Measurements from ENCODE around the gene KLHL3. TPM values are rescaled to one million over a fixed set of nuclear protein-coding genes. Genes with fewer than 3 reads are reported as not detected.
A peak's percentile ranks its signal among the peaks of the same experiment; 100 is the strongest.
"Not testable (repeated sequence)": the region's sequence is repeated elsewhere in the genome, so short reads cannot be mapped to it uniquely, and the experiment has no call there.

Gene KLHL3, protein sequence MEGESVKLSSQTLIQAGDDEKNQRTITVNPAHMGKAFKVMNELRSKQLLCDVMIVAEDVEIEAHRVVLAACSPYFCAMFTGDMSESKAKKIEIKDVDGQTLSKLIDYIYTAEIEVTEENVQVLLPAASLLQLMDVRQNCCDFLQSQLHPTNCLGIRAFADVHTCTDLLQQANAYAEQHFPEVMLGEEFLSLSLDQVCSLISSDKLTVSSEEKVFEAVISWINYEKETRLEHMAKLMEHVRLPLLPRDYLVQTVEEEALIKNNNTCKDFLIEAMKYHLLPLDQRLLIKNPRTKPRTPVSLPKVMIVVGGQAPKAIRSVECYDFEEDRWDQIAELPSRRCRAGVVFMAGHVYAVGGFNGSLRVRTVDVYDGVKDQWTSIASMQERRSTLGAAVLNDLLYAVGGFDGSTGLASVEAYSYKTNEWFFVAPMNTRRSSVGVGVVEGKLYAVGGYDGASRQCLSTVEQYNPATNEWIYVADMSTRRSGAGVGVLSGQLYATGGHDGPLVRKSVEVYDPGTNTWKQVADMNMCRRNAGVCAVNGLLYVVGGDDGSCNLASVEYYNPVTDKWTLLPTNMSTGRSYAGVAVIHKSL
- total RNA-seq: 1 to 10 TPM; 2.0 to 2.9 (median 2.6) TPM

DNA sequence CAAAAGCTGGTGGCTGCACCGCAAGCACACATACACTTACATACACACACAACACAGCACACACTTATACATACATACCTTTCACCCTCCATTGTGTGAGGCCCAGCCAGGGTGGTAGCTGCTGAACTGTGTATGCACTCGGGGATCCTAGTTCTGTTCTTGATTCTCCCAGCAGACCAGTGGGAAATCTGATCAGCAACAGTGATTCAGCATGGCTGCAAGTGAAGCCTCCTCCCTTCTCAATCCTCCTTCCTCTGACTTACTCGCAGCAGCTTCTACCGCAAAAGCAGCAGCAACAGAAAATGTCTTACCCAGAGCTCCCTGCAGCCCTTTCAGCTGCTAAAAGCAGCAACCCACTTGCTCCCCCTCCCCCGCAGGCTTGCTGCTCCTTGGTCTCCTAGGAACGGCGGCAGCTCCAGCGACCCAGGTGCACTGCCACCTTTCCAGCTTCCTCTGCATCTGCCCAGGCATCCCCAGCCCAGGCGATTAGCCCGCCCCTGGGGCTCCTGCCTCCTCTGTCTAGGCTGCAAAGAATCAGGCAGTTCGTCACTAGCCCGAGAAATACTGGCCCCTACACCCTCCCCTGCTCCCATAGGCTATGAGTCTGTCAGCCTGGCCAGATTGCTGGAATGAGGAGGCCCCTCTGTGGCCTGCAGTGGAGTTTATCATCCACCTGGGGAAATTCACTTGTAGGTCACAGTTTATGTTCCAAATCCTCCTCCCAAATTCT, at the start of gene KLHL3:
TSS of gene KLHL3 (minus strand) at position 535 of the 730 bp plus-strand sequence. CDS start at position 92, 443 bp downstream.
- peaks cover 9% of the 10 kb centered on the region for H3K36me3 Mint-ChIP-seq (ENCODE audit: insufficient read depth)

DNA sequence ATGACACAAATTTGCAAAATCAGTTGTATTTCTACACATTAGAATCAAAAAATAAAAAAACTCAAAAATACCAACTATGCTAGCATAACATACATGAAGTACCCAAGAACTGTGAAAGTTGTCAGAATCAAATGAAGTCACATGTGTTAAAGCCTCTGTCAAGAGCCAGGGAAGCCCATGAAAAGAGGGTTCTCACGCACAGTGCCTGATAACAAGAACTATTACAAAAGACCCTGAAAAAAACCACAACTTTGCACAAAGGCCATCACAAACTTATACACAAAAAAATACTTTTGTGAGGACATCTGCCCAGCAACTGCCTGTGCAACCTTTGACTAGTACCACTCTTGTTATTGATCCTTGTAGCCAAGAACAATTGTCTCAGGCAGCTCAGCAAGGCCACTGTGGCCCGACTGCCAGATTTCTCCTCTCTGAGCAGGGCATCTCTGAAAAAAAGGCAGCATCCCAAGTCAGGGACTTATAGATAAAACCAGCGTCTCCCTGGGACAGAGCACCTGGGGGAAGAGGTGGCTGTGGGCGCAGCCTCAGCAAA, 47.2 kb upstream of the KLHL3 start:
- Mint-ChIP-seq H3K4me3 (no peak overlapping the region), H3K9me3 (no peaks in the 10 kb centered on the region), H3K4me1 (ENCODE audit: low read depth) (peaks cover 2% of the 10 kb centered on the region), H3K27me3 (ENCODE audit: low read depth) (peaks cover 2% of the 10 kb centered on the region), H3K36me3 (ENCODE audit: insufficient read depth) (no peaks in the 10 kb centered on the region)
- ATAC-seq (no peak), DNase-seq (no peak)

More for the DNA sequence above, at the start of gene KLHL3:
- no peaks in the 10 kb centered on the region for H3K9me3 Mint-ChIP-seq
- no peak within 1 kb of the TSS for H3K4me3 Mint-ChIP-seq
- H3K4me1 Mint-ChIP-seq (ENCODE audit: low read depth): peaks cover 27% of the 10 kb centered on the region
- no peaks in the 10 kb centered on the region for H3K27me3 Mint-ChIP-seq (ENCODE audit: low read depth)
- ATAC-seq (peak; percentile 10 to 18), DNase-seq (peak; percentile 15)

DNA sequence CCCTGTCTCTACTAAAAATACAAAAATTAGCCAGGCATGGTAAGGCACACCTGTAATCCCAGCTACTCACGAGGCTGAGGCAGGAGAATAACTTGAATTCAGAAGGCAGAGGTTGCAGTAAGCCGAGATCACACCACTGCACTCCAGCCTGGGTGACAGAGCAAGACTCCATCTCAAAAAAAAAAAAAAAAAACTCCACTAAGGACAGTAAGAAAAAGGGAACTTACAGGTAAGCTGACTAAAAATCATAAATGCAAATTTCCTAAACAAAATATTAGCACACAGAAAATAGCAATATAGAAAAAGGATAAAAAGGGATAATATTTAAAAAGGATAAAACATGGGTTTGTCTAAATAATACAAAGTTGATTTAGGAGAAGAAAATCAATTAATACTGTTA, 46.2 kb upstream of the KLHL3 start:
- no peaks in the 10 kb centered on the region for H3K9me3 Mint-ChIP-seq
- peaks cover under 1% of the 10 kb centered on the region for H3K4me1 Mint-ChIP-seq (ENCODE audit: low read depth)
- no peak for DNase-seq
- H3K27me3 Mint-ChIP-seq (ENCODE audit: low read depth): peaks cover 2% of the 10 kb centered on the region
- H3K4me3 Mint-ChIP-seq: no peak overlapping the region
- no peaks in the 10 kb centered on the region for H3K36me3 Mint-ChIP-seq (ENCODE audit: insufficient read depth)
- no peak for ATAC-seq

DNA sequence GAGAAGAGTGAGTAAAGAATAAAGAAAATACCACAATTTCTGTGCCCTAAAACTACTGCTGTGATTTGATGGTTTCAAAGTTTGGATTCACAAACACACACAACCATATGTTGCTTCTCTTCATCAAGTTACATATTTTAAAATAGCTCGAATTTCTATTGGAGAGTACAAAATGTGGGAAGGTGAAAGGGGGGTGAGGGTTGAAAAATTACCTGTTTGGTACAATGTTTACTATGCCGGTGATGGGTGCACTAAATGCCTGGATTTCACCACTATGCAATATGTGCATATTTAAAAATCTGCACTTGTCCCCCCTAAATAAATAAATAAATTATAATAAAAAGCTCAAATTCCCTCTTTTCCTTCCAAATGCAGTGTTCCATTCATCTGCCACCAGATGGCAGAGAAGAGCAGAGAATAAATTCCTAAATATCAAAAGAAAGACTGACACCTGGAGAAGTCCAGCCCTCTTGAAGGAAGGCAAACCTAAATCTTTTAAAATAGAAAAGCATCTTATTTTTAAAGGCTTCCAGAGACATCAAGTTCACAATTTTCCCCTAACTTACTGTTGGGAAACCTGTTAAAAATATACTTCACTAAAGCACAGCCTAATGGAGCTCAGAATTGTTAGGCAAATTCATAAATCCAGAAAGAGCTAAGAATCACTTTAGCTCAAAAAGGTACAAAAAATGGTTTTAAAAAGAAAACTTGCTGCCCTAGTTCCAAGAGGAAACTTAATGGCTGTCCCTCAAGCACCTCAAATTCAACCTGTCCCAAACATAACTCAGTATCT, 43.1 kb upstream of the KLHL3 start:
- no peaks in the 10 kb centered on the region for H3K36me3 Mint-ChIP-seq (ENCODE audit: insufficient read depth)
- no peak for ATAC-seq

DNA sequence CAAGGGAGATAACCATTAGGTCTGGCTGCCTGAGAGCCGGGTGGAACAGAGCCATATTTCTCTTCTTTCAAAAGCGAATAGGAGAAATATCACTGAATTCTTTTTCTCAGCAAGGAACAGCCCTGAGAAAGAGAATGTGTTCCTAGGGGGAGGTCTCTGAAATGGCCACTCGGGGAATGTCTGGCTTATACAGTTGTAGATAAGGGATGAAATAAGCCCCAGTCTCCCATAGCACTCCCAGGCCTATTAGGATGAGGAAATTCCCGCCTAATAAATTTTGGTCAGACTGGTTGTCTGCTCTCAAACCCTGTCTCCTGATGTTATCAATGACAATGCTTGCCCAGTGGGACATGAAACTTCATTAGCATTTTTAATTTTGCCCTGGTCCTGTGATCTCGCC, 32.0 kb upstream of the KLHL3 start:
- not testable (repeated sequence) for H3K27me3 Mint-ChIP-seq (ENCODE audit: low read depth); ATAC-seq; H3K4me1 Mint-ChIP-seq (ENCODE audit: low read depth); H3K4me3 Mint-ChIP-seq; DNase-seq
- H3K9me3 Mint-ChIP-seq: peaks cover 21% of the 10 kb centered on the region
- H3K36me3 Mint-ChIP-seq (ENCODE audit: insufficient read depth): peaks cover 11% of the 10 kb centered on the region

More for the DNA sequence above, 43.1 kb upstream of the KLHL3 start:
- no peak for DNase-seq
- no peaks in the 10 kb centered on the region for H3K4me1 Mint-ChIP-seq (ENCODE audit: low read depth)
- no peak overlapping the region for H3K4me3 Mint-ChIP-seq
- H3K27me3 Mint-ChIP-seq (ENCODE audit: low read depth): peaks cover 2% of the 10 kb centered on the region
- H3K9me3 Mint-ChIP-seq: no peaks in the 10 kb centered on the region

DNA sequence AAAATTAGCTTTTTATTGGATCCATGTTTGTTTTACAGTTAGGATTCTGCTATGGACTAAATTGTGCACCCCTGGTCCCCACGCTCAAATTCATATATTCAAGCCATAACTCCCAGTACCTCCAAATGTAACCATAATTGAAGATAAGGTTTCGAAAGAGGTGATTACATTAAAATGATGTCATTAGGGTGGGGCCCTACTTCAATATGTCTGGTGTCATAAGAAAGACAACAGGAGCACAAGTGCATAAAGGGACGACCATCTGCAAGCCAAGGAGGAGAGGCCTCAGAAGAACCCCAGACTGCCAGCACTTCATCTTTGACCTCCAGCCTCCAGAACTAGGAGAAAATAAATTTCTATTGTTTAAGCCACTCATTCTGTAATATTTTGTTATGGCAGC, 25.7 kb upstream of the KLHL3 start:
- H3K36me3 Mint-ChIP-seq (ENCODE audit: insufficient read depth): no peaks in the 10 kb centered on the region
- no peak for ATAC-seq

DNA sequence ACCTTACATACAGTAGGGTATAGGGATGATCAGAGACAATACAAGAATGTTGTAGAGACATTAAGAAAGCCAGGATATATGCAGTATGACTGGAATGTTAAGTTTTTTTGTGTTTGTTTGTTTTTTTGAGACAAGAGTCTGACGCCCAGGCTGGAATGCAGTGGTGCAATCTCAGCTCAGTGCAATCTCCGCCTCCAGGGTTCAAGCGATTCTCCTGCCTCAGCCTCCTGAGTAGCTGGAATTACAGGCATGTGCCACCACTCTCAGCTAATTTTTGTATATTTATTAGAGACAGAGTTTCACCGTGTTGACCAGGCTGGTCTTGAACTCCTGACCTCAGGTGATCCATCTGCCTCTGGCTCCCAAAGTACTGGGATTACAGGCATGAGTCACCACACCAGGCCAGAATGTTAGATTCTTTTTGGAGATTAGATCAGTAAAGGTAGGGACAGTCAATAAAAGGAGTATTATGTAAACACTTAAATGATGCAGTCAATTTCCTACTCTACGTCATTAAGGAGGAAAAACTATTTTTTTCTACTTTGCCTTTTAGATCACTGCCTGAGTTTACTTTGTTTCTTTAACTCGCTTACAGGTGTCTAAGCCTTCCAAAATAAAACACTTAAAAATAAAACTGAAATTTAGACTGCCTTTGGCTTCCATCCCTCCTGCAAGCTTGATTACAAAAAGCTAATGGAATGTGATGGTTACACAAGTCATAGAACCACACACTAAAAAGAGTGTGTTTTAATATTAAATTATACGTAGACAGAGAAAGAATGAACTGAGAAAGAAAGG, 25.0 kb upstream of the KLHL3 start:
- Mint-ChIP-seq H3K36me3 (ENCODE audit: insufficient read depth) (no peaks in the 10 kb centered on the region), H3K27me3 (ENCODE audit: low read depth) (peaks cover 3% of the 10 kb centered on the region), H3K4me3 (no peak overlapping the region), H3K9me3 (peaks cover 4% of the 10 kb centered on the region), H3K4me1 (ENCODE audit: low read depth) (no peaks in the 10 kb centered on the region)
- ATAC-seq: no peak
- no peak for DNase-seq

More for the DNA sequence above, 25.7 kb upstream of the KLHL3 start:
- Mint-ChIP-seq H3K4me1 (ENCODE audit: low read depth) (no peaks in the 10 kb centered on the region), H3K4me3 (no peak overlapping the region), H3K27me3 (ENCODE audit: low read depth) (peaks cover 3% of the 10 kb centered on the region), H3K9me3 (peaks cover 4% of the 10 kb centered on the region)
- DNase-seq: no peak

DNA sequence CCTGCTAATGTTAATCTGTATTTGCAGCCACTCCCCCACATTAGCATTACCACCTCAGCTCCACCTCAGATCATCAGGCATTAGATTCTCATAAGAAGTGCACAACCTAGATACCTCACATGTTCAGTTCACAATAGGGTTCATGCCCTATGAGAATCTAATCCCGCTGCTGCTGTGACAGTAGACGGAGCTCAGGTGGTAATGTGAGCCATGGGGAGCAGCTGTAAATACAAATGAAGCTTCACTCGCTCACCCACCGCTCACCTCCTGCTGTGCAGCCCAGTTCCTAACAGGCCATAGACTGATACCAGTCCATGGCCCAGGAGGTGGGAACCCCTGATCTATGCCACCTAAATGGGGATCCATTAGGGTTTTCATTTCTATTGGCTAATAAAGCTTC, 24.4 kb upstream of the KLHL3 start:
- Mint-ChIP-seq H3K36me3 (ENCODE audit: insufficient read depth) (no peaks in the 10 kb centered on the region), H3K9me3 (peaks cover under 1% of the 10 kb centered on the region), H3K27me3 (ENCODE audit: low read depth) (peaks cover 3% of the 10 kb centered on the region), H3K4me1 (ENCODE audit: low read depth) (peaks cover 1% of the 10 kb centered on the region), H3K4me3 (no peak overlapping the region)
- DNase-seq (no peak), ATAC-seq (no peak)

DNA sequence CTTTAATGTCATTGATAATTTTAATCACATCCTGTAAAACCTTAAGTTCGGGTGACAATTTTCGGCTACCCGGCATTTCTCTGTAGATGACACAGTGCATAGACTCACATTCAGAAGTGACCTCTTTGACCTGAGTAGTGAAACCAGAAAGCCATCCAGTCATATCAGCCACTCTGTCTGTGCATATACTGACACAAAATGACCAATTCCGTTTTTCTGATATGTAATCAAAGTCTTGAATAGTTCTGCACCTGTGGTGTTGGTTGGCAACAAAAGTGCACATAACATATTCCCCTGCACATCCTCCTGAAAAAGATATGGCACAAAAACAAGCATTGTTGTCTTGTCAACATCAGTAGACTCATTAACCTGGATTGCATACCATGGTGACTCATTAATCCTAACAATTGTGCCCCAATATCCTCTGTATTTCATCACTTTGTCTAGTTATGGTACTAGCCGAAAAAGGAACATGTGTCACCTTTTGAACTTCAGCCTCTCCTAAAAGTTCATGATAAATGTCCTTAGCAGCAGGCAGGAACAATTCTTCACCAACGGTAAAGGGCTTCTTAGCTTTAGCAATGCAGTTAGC, 22.9 kb upstream of the KLHL3 start:
- Mint-ChIP-seq H3K4me3 (no peak overlapping the region), H3K4me1 (ENCODE audit: low read depth) (peaks cover 5% of the 10 kb centered on the region), H3K9me3 (no peaks in the 10 kb centered on the region), H3K27me3 (ENCODE audit: low read depth) (peaks cover 3% of the 10 kb centered on the region), H3K36me3 (ENCODE audit: insufficient read depth) (no peaks in the 10 kb centered on the region)
- DNase-seq (no peak), ATAC-seq (no peak)

DNA sequence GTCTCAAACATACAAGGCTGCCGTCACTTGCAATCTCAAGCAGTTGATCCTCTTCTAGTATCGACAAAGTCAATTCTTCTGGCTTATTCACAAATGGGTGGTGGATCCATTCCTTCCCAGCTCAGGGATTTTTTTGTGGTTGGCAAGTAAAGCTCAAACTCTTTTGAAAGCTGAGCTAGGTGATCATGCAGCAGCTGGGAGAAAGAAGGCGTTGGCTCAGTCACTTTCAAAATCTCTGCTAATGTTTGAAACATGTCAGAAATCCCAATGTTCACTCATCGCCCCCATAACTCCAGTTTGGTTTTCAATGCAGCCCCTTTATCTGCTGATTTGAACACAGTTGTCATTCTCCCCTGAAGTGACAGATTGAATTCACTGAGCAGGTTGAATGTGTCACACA, 22.2 kb upstream of the KLHL3 start:
- Mint-ChIP-seq H3K4me1 (ENCODE audit: low read depth) (peaks cover 5% of the 10 kb centered on the region), H3K27me3 (ENCODE audit: low read depth) (peaks cover 3% of the 10 kb centered on the region), H3K36me3 (ENCODE audit: insufficient read depth) (no peaks in the 10 kb centered on the region), H3K4me3 (no peak overlapping the region), H3K9me3 (no peaks in the 10 kb centered on the region)
- no peak for DNase-seq
- no peak for ATAC-seq

DNA sequence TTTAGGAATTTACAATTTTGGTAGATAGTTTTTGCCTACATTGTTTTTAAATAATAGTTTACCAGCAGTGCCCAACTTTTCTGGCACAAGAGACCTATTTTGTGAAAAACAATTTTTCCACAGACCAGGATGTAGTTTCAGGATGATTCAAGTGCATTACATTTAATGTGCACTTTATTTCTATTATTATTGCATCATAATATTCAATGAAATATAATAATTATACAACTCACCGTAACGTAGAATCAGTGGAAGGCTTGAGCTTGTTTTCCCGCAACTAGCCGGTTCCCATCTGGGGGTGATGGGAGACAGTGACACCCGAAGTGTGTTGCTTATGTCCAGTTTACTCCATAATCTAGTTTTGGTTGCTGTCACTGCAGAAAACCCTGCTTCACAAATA, 21.7 kb upstream of the KLHL3 start:
- H3K36me3 Mint-ChIP-seq (ENCODE audit: insufficient read depth): no peaks in the 10 kb centered on the region
- DNase-seq (no peak), ATAC-seq (no peak)
- H3K9me3 Mint-ChIP-seq: no peaks in the 10 kb centered on the region
- H3K27me3 Mint-ChIP-seq (ENCODE audit: low read depth): peaks cover 3% of the 10 kb centered on the region
- no peak overlapping the region for H3K4me3 Mint-ChIP-seq
- peaks cover 5% of the 10 kb centered on the region for H3K4me1 Mint-ChIP-seq (ENCODE audit: low read depth)

DNA sequence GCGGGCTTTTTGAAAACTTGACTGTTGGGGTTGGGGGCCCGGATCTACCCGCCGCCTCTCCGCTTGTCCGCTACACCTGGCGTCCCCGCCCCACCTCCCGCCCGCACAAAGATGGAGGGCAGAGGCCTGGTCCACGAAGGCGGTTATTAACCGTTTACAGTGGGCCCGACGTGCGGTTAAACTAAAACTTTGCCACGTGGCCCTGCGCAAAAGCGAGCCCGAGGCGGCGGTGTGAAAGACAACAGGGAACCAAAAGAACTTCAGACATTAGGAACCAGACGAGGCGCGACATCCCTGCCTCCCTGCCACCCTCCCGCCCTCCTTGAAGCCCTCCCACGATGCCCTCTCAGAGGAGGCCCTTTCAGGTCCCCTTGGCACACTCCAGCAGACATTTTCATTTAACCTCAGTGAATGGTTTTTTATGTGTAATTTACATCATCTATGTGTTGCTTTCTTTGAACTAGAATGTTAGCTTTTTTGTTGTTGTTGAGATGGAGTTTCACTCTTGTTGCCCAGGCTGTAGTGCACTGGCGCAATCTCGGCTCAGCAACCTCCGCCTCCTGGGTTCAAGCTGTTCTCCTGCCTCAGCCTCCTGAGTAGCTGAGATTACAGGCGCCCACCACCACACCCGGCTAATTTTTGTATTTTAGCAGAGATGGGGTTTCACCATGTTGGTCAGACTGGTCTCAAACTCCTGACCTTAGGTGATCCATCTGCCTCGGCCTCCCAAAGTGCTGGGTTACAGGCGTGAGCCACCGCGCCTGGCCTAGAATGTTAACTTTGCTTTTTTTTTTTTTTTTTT, 19.3 kb upstream of the KLHL3 start:
- ATAC-seq: peak; percentile 38
- DNase-seq: no peak
- Mint-ChIP-seq H3K9me3 (no peaks in the 10 kb centered on the region), H3K4me1 (ENCODE audit: low read depth) (peaks cover 22% of the 10 kb centered on the region), H3K36me3 (ENCODE audit: insufficient read depth) (peaks cover 19% of the 10 kb centered on the region), H3K4me3 (peak overlapping the region; percentile 94), H3K27me3 (ENCODE audit: low read depth) (peaks cover 3% of the 10 kb centered on the region)
